HG03159 (cell line): Measurements from ENCODE around the gene ICE2.
"Not testable (repeated sequence)": the region's sequence is repeated elsewhere in the genome, so short reads cannot be mapped to it uniquely, and the experiment has no call there.

Source experiments
- ATAC-seq: cut with Tn5 transposase; IDR thresholded peaks from one replicate; pipeline ENCODE4 v1.9.1; 2021; ENCODE audit warnings: mild to moderate bottlenecking, moderate library complexity; ENCODE audit not compliant: unreplicated experiment

Gene ICE2

DNA sequence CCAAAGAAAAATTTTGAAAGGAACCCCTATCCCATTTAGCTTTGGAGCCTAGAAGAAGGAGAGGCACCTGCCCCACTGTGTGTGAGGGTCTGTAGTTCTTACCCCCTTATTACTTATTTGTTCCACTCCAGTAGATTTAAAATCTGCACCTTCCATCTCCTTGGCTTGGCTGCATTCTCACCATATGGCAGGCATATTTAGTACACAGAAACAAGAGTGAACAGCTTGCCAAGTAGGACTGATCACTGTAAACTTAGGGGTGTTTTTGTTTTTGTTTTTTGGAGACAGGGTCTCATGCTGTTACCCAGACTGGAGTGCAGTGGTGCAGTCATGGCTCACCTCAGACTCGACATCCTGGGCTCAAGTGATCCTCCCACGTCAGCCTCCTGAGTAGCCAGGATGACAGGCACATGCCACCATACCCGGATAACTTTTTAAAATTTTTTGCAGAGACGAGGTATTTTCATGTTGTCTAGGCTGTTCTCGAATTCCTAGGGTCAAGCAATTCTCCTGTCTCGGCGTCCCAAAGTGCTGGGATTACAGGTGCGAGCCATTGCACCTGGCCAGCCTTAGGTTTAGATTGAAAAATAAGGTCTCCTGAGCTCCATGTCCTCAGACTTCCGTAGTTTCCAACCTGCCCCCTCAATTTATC is 67.0 kb downstream of the ICE2 start:
- ATAC-seq: no peak

- not testable (repeated sequence) for ATAC-seq
Measured at GRCh38 chr15:60410350-60410749, 68.6 kb downstream of the ICE2 start.

- ATAC-seq: peak; percentile 60
Measured at GRCh38 chr15:60408463-60408981, 70.4 kb downstream of the ICE2 start.

GRCh38 chr15:60407415-60407805 is 71.5 kb downstream of the ICE2 start:
- no peak for ATAC-seq

DNA sequence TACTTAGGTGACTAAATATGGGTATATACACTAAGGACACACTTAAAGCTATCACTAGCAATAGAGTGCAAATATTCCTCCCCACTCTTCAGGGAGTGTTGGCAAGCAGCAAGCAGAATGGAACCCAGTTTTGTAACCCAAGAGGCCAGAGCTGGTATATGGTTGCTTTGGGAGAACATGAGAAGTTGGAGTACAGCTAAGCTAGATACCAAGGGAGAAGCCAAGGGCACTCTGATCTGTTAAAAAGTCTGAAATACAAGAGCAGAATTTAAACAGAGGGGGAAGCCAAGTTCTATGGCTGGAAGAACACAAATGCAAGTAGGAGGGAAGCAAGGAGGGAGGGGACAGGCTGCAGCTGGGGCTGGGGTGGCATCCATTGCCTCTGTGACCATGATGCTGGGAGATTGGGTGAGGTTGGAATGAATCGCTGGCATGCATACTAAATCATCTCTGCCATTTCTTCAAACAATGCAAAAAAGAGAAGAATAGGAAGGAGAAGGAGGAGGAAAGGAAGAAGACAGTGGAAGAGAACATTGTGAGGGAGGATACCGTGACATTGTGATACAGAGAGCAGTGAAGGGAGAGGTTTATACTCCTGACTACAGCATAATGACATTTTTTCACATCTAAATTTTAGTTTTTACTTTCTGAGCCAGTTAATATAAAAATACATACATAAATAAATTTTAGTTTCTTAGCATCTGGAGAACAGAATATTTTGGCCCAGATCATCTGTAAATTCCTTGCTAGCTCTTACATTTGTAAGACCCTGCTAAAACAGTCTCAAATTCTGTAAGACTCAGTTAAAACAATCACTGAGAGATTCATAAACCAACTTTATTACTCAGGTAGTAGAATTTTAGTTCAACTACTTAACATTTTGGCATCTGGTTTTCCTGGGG is 72.2 kb downstream of the ICE2 start:
- no peak for ATAC-seq

- no peak for ATAC-seq
Measured at GRCh38 chr15:60405399-60405798, 73.5 kb downstream of the ICE2 start.

GRCh38 chr15:60404351-60404750 is 74.6 kb downstream of the ICE2 start:
- ATAC-seq: not testable (repeated sequence)

GRCh38 chr15:60400944-60401343 is 78.0 kb downstream of the ICE2 start:
- ATAC-seq: no peak

- ATAC-seq: no peak
Measured at GRCh38 chr15:60399931-60400330, 79.0 kb downstream of the ICE2 start.

- ATAC-seq: no peak
Measured at GRCh38 chr15:60399246-60399915, 79.6 kb downstream of the ICE2 start.

DNA sequence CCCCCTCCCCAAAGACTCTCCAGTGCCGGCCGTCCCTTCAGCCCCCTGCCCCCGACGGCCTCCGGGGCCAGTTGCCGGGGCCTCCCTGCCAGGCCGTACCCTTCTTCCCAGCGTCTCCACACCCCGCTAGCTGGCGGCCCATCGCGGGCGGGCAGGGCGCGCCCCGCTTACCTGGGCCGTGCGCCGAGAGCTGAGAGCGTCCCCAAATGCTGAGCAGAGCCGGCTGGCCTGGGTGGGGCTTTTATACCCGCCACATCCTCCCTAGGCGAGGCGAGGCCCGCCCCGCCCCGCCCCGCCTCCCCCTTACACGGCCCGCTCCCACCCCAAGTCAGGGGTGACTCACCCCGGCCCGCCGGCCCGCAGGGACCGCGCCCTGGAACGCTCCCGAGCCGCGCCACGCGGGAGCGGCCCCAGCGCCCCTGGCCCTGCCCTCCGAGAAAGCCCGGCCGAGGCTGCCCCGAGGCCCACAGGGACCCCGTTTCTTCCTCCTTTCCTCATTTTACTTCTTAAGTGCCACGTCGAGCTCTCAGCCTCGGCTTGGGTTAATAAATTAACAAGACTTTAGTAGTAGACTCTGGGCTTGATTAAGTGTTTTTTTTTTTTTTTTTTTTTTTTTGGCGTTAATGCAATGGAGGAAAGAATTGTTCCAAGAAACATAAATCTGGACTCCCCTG is 81.0 kb downstream of the ICE2 start, which contains the start of gene ANXA2:
Gene ANXA2, minus strand, starts transcription at position 215 of the 674 bp plus-strand sequence. CDS start 11,911 bp downstream, outside the sequence.
- ATAC-seq: peak; percentile 71

GRCh38 chr15:60396958-60397771 is 81.8 kb downstream of the ICE2 start:
- ATAC-seq: peak; percentile 77

GRCh38 chr15:60396560-60396957 is 82.4 kb downstream of the ICE2 start:
- ATAC-seq: no peak

GRCh38 chr15:60396100-60396499 is 82.8 kb downstream of the ICE2 start:
- no peak for ATAC-seq

GRCh38 chr15:60395276-60396011 is 83.5 kb downstream of the ICE2 start:
- no peak for ATAC-seq

DNA sequence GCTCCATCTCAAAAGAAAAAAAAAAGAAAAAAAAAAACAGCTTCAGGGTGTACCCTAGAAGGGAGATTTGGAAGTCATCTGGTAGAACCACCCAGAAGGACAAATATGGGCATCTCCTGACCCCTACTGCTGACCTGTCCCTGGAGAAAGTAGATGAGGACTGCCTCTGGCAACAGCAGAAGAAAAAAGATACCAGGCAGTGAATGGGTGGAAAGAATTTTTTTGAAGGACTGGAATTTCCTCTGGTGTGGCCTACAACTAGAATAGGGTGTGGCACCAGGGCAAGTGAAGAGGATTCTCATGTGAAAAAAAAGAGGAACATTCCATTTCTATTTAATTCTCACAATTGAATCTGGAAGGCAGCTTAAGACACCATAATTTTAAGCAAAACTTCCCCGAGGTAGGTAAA is 84.2 kb downstream of the ICE2 start:
- ATAC-seq: no peak

DNA sequence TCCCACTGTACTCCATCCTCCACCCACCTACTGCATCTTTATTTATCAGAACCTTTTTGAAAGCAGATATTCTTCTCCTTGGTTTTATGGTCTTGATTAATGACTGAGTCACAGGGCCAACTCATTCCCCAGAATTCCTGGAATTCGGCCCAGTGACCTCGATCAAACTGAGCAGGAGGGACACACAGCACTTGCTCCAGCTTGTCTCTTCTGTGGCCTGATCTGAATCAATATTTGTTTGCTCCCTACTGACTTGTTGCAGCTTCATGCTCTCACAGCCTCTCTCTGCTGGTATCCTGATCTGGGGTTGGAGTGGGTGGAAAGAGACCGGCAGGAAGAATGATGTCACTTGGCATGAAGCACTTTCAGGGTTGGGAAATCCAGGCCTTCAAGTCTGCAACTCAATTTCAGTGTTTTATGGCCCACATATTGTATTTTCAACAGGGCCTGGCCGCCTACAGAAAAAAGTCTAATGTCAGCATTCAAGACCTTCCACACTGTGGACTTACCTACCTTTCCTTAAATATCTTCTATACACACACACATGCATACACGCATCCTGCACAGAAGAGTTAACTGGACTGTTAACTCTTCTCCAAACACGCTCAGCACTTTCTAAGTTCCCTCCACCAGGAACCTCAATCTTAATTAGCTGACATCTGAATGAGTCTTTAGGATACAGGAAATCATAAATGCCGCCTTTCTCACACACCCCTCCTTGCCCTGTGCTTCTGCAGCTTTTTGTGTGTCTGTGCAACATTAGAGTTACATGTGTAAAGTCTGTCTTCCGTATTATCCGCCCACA is 85.8 kb downstream of the ICE2 start:
- no peak for ATAC-seq

DNA sequence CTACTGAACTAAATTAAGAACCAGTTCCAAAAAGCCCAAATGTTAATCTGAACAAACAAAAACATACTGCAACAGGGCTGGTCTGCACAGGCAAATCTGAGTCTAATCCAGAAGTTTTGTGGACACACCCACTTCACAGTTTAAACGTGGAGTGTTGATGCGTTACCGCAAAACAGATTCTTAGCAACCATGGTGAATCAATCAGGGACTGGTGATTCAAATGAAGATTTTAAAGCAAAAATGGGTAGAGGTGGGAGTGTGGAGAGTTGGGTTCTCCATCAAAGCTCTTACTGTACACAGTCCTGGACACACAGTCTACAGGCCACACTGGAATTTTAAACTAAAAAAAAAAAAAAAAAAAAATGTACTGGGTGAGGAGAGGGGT is 86.3 kb downstream of the ICE2 start:
- ATAC-seq: no peak
